Measurements from ENCODE around the gene ZBTB46.

The ZBTB46 gene

GRCh38 chr20:63709149-63709527 is 121.9 kb downstream of the ZBTB46 start:
- in situ Hi-C loops (cut with HindIII; ENCODE audit: low sequenced_read_pairs), result no loop called here

- in situ Hi-C loops (cut with HindIII; ENCODE audit: low sequenced_read_pairs), result no loop called here
These were observed 122.5 kb downstream of the ZBTB46 start for GRCh38 chr20:63708301-63709148.

DNA sequence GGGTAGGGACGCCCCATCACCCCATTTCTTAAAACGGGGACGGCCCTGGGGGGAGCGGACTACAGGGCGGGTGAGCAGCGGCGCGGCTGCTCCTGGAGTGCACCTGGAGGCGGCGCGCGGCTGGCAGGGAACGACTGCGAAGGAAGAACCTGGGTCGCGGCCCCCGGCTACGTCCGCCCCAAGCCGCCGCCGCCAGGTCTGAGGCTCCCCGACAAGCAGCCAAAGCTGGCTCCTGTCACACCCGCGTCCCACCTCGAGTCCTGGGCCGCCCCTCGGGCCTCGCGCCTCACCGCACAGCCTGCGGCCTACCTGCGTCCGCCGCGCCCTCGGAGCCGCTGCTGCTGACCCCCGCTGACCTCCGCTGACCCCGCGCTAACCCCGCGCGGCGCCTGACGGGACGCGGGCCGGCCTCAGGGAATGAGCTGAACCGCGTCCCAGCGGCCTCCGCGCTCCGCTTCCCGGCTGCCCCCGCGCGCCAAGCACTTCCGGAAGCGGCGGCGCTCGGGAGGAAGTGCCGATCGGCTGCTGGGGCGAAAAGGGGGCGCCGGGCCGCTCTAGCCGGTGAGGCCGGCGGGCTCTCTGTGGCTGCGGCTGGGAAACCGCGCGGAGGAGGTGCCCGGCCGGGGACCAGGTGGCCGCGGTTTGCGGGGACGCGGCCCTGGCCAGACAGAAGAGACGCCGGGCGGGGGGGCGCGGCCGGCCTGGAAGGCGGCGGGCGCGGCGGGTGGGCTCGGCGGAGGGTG is 123.3 kb downstream of the ZBTB46 start, which contains the start of the genes ARFRP1 and ZGPAT:
Gene ARFRP1 (minus strand): TSS at position 419 of the 743 bp plus-strand sequence. CDS start 885 bp downstream, outside the sequence.
Gene ZGPAT (plus strand): TSS at position 482 of the 743 bp plus-strand sequence. CDS start 542 bp downstream, outside the sequence.
- in situ Hi-C loops (cut with HindIII; ENCODE audit: low sequenced_read_pairs), result no loop called here

GRCh38 chr20:63706852-63707557 is 124.1 kb downstream of the ZBTB46 start:
- in situ Hi-C loops (cut with HindIII; ENCODE audit: low sequenced_read_pairs), result no loop called here

DNA sequence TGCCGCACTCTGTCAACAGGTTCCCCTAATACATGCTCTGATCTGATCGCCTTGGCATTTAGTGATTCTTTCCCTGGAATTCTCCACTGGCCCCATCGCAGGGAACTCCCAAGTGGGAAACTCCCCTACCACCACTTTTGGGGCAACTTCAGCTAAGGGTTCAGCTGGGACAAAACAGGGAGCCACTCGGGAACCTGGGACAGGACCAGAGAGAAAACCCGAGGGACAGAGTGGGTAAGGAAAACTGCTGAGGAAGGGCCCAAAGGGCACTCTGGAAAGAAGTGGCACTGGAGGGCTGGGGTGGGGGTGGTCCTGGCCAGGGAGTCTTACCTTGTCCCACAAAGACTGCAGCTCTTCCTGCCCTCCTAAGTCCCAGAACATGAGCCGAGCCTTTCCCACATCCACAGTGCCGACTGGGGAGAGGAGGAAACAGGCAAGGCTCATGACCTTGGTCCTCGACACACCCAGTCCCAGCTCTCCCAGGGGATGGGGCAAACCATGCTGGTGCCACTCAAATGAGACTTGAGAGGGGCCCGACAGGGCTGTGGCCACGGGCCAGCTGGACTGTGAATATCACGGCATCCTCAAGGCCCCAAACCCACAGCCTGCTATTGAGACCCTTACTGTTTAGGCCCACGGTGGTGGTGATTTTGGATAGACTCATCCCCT is 124.9 kb downstream of the ZBTB46 start:
- in situ Hi-C loops (cut with HindIII; ENCODE audit: low sequenced_read_pairs), result no loop called here

DNA sequence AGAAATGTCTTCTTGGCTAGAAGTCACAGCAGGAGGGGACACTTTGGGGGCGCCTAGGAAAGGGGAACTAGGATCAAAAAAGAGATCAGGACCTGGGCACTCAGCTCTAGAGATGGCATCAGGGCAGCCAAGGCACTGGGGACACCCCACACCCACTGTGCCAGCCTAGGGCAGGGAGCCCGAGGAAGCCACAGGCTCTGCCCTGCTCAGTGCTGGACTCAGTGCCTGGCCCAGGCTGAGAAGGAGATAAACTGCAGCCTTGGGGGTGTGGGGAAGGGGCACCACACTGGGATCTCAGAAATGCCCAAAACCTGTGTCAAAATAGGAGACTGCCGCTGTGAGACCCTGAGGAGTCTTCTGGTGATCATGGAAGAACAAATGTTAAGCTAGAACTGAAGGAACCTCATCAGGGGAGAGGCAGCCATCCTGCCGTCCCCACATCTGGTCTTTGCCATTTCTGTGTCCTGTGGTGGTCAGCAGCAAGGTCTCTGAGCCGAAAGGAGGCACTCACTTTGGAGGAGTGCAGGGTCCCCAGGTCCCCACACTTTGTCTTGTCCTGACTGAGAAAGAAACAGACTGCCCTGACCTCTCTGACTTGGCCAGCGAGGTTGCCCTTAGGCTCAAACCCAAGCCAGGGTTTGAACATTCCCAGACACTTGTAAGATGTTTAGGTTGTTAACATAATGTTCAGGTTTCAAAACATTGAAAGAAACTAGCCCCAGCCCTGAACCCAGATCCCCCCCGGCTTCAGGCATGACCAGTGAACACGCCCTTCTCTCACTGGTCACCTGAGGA is 125.6 kb downstream of the ZBTB46 start:
- in situ Hi-C loops (cut with HindIII; ENCODE audit: low sequenced_read_pairs), result no loop called here

DNA sequence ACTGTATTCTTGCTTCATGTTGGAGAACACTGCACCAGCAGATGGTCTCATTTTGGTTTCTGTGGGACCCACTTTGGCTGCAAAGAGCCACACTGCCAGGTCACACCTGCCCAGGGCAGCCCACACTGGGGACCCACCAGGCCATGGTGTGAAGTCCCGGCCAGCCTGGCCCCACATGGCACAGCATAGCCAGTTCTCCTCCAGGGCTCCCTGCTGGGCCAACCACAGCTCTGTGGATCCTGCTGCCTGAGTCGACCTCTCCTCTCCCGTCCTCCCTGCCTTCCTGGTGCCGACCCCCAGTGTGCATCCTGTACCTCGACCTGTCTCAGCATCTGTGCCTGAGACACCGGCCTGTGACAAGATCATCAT is 126.3 kb downstream of the ZBTB46 start:
- in situ Hi-C loops (cut with HindIII; ENCODE audit: low sequenced_read_pairs), result no loop called here

DNA sequence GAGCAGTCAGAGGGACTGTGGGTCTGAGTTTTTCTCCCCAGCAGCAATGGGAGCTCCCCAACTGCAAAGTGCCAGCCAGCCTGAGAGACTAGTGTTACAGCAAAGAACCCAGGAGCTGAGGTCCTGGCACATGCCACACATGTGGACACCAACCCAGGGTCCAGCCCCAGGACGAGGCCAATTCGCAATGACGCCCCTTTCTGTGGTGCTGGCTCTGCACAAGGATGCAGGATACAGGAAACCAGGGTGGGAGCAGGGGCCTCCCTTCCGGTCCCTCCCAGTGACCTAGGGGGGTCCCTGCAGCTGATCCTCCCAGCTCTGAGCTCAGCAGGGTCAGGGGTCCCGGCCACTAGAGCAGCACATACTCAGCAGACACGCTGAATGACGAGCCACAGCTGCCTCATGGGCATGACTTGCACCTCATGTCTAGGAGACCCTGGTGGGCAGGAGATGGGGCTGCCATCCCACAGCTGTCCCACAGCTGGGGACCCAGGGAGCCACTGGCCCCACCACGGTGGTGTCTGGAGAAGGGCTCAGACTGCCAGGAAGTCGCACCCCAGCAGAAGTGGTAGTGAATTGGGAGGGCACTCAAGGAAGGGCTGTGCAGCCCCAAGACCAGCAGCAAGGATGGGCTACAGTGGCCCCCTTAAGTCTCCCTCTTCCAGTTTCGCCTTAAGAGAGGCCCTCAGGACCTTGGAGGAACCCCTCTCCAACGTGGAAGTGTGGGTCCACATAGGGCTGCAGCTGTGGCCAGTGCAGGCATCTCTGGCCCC is 126.9 kb downstream of the ZBTB46 start:
- in situ Hi-C loops (cut with HindIII; ENCODE audit: low sequenced_read_pairs), result no loop called here

- in situ Hi-C loops (cut with HindIII; ENCODE audit: low sequenced_read_pairs), result no loop called here
These were observed 127.5 kb downstream of the ZBTB46 start for GRCh38 chr20:63703471-63703975.

DNA sequence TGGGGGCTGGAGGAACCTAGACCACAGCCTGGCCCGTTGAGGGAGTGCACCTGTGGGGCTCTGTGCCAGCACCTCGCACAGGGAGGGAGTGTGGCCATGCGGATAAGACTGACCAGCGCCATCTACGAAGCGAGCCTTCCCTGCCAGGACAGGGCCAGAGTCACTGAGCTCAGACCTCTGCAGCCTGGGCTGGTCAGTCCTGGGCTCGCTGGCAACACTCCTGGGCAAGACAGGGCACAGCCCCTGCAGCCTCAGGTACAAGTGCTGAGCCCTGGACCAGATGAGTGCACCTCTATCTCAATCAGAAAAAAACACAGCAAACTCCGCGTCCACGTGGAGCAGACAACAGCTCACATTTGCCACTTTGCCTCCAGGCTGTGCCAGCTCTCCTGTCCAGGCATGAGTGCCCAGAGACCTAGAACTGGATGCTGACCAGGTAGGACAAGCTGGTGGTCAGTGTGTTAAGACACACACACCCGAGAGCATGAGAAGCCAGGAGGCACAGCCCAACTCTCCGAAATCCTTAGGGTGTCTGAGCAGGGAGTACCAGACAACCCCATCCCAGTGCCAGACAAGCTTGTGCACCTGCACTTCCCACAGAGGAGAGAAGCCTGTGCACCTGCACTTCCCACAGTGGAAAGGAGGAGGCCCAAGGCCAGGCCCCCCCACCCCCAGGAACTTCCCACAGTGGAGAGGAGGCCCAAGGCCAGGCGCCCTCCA is 128.2 kb downstream of the ZBTB46 start:
- in situ Hi-C loops (cut with HindIII; ENCODE audit: low sequenced_read_pairs), result no loop called here

- in situ Hi-C loops (cut with HindIII; ENCODE audit: low sequenced_read_pairs), result no loop called here
These were observed 128.9 kb downstream of the ZBTB46 start for GRCh38 chr20:63702036-63702665.

GRCh38 chr20:63701329-63702035 is 129.6 kb downstream of the ZBTB46 start:
- in situ Hi-C loops (cut with HindIII; ENCODE audit: low sequenced_read_pairs), result no loop called here

DNA sequence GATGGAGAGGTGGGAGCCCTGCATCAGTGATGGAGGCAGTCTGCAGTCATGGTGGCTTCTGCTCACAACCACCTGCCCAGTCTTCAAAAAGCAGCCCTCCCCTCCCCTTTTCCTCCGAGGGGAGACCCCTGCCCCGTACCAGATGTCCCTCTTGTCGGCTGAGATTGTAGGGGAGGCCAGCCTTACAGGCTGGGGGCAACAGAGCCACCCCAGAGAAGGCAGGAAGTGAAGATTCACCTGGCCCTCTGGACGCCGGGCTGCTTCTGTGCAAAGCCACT is 130.1 kb downstream of the ZBTB46 start:
- in situ Hi-C loops (cut with HindIII; ENCODE audit: low sequenced_read_pairs), result no loop called here

GRCh38 chr20:63700199-63701050 is 130.6 kb downstream of the ZBTB46 start:
- in situ Hi-C loops (cut with HindIII; ENCODE audit: low sequenced_read_pairs), result no loop called here

GRCh38 chr20:63699466-63700198 is 131.4 kb downstream of the ZBTB46 start:
- in situ Hi-C loops (cut with HindIII; ENCODE audit: low sequenced_read_pairs), result no loop called here
